Posterior vena cava (tissue), 2 donors: ENCODE measurements around the gene TIGD1. TPM values are rescaled to one million over a fixed set of nuclear protein-coding genes. Genes with fewer than 3 reads are reported as not detected.

Source experiments
- DNase-seq: peaks from one replicate; pipeline ENCODE4 v3.0.0-alpha.2; 2020; ENCODE audit warnings: low spot score
- intact Hi-C, 2 donors: fragments of 100-400 bp; cut with DNase I; formaldehyde crosslinking; loops; one replicate each; pipeline versions ENCODE4 v1.14.1 to v1.14.2; 2022 to 2023
- long read RNA-seq, 2 donors: library from polyadenylated mRNA; unstranded; transcript quantifications; one replicate each; pipeline ENCODE4 v2.0.0, GENCODE V29; 2020 to 2021
- total RNA-seq, 2 donors: library from RNA; stranded (reverse); fragmentation: NEBNext Ultra II Directional; extraction: Animal tissue kit (Norgen Biotek cat#: 25700); gene quantifications; one replicate each; pipeline ENCODE4 v1.2.1, GENCODE V29; 2021
- donor health status: DM: yes; HTN: yes; CAD: no.
- donor health status: DM: yes; HTN: yes; CAD: no.

TIGD1 gene
- total RNA-seq, result 1 to 10 TPM; 2.2 to 3.0 TPM
- long read RNA-seq, donor 1, result 0 reads
- long read RNA-seq, donor 2, partial matches to known transcripts, result 0 of 4 reads
- long read RNA-seq, donor 2, other reads (novel, unspliced or antisense), result 0 of 4 reads

DNA sequence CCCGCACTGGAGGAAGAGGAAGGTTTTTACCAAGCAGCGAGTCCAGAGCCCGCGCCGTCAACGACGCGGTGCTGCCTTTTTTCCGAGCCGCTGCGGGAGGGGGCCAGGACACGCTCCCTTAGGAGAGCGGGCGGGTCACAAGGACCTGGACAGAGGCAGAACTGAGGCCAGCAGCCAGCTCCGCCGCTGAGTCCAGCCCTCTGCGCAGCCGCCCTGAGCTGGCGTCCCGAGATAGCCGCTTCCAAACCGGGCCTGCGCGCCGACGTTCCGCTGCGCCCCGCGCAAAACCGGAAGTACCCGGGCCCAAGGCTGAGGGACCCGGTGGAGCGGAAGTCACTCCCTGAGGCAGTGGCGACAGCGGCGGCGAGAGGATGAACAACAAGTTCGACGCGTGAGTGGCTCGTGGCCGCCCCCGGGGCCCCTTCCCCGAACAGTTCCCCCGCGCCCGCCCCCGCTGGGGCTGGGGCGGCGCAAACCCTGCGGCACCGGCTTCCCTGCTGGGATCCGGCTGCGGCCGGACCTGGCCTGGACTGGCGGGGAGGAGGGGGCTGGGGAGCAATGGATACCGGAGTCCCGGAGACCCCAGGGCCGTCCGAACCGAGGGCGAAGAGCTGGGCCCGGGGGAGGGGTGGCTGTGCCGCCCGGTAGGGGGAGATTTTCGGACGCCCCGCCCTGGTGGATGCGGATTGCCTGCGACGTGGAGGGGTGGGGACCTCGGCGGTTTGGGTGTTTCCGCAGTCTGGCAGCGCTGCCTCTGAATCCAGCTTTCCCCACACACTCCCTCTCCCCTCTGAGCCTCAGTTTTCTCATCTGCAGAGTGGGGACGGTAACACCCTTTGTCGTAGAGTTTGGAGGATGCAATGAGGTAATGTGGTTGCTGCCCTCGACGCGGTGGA is at the start of gene TIGD1, which contains the start of gene EIF4E2:
TIGD1 (minus strand) TSS at position 204 of the 896 bp plus-strand sequence. CDS start 675 bp downstream, outside the sequence.
EIF4E2 (plus strand) TSS at position 336 of the 896 bp plus-strand sequence; CDS start at position 372, 36 bp downstream.
- peak; percentile 98 for DNase-seq
- intact Hi-C loops, result no loop called here

DNA sequence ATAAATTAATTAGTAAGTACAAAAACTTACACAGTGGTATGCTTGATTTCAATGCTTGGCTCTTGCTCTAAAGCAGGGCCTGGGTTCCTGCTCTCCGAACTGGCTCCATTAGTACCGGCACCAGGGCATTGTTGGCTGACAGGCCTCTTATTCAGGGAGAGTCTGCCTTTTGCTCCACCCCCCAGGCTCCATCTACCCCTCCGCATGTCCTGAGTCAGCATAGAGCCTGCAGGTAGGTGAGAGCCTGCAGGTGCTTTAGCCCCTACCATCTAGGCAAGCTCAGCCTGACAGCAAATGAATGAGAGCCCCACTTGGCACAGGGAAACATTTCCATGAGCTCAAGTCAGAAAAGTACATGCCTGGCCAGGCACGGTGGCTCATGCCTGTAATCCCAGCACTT is 47.9 kb upstream of the TIGD1 start:
- intact Hi-C loops, result no loop called here
- DNase-seq, result no peak

DNA sequence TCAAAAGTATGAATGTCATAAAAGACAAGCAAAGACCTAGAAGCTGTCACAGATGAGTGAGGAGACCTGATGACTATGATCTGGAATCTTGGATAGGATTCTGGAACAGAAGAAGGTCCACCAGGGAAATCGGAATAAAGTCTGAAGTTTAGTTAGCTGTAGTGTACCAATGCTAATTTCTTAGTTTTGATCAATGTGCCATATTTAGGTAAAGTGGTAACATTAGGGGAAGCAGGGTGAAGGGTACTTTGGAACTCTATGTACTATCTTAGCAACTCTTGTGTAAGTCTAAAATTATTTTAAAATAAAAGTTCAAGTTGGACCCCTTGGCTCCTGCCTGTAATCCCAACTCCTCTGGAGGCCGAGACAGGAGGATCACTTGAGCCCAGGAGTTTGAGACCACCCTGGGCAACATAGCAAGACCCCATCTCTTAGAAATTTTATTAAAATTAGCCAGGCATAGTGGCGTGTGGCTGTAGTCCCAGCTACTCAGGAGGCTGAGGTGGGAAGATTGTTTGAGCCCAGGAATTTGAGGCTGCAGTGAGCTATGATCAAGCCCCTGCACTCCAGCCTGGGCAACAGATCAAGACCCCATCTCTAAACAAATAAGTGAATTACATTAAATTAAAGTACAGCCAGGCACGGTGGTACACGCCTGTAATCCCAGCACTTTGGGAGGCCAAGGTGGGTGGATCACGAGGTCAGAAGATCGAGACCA is 47.2 kb upstream of the TIGD1 start:
- no peak for DNase-seq
- intact Hi-C loops, result loop anchor here in 1 of 2 donors (1.0 kb wide), 1 partner anchor 22 kb away; no protein-coding TSS in a partner anchor

DNA sequence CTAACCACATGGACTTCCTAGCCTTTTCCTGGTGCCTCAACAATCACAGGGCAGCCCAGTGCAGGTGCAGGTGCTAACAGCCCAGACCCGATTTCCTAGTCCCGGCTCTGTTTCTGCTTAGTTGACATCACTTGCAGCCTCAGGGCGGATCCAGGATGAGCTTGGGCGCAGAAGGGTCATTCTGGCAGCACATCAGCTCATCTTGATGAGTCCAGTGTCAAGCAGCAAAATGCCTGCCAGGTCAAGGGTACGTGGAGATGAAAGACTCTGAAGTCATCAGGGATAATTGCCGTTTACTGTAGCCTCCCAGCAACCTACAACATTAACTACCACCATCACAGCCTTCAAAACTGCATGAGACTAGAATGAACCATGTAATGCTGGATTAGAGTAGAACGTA is 43.6 kb upstream of the TIGD1 start:
- DNase-seq, result no peak
- intact Hi-C loops, result no loop called here

DNA sequence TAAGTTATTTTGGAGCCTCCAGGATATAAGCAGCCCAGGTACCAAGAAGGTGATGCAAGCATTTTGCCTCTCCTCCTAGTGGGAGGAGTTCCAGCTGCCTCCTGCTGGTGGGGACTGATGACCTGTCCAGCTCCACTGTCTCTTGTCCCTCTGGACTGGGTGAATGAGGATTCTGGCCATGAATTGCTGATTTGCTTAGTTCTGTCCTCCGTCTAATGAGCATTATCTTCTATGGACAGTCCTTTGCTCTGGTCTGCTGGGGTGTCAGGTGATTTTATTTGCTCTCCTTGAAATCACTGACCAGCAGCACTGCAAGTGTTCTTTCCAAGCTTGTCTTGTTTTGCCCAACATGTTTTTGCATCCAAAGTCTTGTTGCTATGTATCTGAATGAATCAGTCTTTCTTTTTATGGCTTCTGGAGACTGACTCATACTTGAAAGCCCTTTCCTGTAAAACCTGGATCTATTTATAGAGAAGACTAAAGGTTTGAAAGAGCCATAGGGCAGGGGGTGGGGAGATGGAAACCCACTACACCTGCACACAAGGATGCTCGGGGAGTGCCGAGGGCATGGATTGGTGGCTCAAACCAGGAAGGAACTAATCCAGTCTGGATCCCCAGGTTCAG is 42.5 kb upstream of the TIGD1 start:
- DNase-seq, result no peak
- intact Hi-C loops, result no loop called here

DNA sequence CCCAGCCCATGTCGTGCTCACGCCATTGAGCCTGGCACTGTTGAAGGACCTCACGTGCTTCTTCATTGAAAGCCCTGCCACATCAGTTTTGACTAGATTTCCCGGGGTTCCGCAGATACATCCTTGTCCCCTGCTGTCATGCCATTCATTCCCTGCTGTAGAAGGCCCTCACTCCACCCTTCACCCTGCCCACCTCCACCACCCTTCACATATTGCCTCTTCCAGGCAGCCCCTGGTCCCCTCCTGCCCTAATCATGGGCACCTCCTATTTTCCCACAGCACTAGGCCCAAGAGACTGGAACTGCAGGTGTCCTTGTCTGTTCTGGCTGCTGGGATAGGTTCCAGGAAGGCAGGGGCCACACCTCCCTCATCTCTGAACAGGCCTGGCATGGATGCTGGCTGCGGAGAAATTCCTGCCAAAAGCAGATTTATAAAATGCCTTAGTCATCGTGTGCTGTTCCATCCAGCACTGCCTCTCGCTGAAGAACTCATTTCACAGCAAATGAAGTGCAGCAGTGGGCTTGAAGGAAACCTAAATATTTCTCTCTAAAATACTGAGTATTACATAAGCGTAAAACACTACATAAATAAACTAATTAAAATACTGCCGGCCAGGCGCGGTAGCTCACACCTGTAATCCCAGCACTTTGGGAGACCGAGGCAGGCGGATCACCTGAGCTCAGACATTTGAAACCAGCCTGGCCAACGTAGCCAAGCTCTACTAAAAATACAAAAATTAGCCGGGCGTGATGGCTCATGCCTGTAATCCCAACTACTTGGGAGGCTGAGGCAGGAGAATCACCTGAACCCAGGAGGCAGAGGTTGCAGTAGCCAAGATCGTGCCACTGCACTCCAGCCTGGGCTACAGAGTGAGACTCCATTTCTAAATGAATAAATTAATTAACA is 38.6 kb upstream of the TIGD1 start:
- no peak for DNase-seq
- intact Hi-C loops, result loop anchor here in 1 of 2 donors (5.0 kb wide), 1 partner anchor 622 kb away; no protein-coding TSS in a partner anchor

DNA sequence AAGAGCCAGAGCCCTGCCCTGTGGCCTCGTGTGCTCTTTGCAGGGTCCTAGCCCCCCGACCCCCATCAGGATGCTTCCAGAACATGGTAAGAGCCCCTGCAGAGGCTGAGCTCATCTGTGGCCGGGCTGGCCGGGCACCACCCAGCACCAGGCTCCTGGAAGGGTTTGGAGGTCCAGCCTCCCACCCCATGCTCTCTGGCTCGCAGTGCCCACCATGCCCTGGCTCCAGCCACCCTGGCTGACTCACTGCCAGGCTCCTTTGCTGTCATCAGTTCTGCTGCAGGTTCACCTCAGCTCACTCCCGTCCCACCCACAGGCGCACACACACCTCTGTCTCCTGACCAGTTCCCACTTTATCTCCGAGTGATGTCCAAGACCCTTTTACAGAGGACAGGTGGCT is 37.7 kb upstream of the TIGD1 start:
- DNase-seq, result no peak
- intact Hi-C loops, result loop anchor here in 1 of 2 donors (5.0 kb wide), 1 partner anchor 621 kb away; no protein-coding TSS in a partner anchor

DNA sequence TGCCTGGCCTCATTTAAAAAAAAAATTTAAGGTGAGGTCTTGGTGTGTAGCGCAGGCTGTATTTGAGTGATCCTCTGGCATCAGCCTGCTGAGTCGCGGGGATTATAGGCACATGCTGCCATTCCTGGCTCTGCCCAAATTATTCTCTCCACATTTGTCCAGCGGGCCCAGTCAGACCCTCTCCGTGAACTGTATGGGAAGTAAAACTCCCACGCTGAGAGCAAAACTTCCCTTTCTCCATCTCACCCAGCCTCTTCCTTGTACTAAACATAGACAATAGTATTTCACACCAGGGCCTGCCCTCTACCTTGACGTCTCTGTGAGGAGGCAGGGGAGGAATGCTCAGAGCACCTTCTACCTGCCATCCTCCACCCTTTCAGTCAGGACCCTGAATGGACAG is 37.2 kb upstream of the TIGD1 start:
- no peak for DNase-seq
- intact Hi-C loops, result loop anchor here in 1 of 2 donors (5.0 kb wide), 1 partner anchor 620 kb away; no protein-coding TSS in a partner anchor

DNA sequence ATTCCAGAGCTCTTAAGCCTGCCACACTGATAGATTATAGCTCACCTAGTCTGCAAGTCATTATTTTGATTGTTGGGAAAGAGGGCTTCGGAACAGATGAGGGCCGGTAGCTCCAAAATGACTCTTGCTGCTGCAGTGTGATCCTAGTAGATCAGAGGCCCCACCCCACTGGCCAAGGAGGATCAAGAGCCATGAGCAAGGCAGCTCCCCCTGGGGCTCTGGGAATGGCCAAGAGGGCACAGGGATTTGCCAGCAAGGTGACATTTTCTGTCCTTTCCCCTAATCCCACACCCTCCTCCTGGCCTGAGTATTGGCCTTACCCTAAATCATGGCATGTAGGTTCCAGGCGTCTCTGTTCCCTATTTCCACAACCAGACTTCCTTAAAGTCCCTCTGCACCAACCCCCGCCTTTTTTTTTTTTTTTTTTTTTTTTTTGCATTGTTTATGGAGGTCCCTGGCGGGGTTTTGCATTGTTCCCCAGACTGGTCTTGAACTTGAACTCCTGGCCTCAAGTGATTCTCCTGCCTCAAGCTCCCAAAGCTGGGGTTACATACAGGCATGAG is 36.7 kb upstream of the TIGD1 start:
- intact Hi-C loops, result loop anchor here in 1 of 2 donors (5.0 kb wide), 1 partner anchor 620 kb away; no protein-coding TSS in a partner anchor
- no peak for DNase-seq

DNA sequence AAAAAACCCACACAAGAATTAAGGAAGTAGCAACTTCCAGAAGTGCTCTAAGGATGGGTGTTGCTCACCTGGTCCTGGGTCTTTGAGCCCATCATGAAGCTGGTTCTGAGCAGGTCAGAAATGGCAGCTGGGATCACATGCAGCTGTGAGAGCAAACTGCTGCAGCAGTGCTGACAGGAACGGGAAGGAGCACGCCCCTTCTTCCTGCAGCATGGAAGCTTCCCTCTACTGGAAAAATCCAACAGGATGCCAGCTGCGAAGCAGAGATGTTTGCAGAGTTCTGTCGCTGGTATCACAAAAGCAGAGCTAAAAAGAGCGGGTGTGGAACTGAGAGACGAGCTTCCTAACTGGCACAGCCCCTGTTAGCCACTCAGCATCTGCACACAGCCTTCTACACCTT is 33.9 kb upstream of the TIGD1 start:
- intact Hi-C loops, result no loop called here
- DNase-seq, result no peak

DNA sequence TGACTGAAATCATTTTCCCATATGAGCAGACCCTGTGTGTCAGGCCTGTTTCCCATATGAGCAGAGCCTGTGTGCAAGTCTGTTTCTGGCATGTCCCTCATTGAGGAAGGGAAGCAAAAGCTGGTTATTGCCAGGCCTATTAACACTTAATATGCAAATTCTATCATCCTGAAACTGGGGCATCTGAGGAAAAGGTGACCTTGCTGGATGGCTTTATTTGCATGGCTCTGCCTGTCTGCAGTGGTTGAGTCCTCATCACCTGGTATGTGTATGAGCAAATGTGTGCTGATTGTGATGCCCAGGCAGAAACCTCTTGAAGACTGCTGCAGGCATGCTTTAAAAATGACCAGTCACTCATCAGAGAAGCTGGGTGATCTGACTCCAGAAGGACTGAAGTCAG is 31.4 kb upstream of the TIGD1 start:
- intact Hi-C loops, result no loop called here
- no peak for DNase-seq

DNA sequence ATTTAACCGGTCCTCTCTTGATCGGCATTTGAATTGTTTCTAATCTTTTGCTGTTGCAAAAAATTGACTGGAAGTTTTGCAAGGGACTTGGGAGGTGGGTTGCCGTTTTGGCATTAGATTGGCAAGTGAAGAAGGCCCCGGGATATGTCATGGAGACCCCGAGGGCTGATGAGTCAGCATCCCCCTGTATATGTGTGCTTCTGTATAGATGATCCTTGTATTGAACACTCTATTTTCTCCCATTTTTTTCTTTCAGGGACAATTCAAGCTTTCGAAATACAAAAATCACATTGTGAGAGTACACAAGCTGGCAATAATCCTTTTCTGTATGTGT is 30.3 kb upstream of the TIGD1 start:
- no peak for DNase-seq
- intact Hi-C loops, result no loop called here

DNA sequence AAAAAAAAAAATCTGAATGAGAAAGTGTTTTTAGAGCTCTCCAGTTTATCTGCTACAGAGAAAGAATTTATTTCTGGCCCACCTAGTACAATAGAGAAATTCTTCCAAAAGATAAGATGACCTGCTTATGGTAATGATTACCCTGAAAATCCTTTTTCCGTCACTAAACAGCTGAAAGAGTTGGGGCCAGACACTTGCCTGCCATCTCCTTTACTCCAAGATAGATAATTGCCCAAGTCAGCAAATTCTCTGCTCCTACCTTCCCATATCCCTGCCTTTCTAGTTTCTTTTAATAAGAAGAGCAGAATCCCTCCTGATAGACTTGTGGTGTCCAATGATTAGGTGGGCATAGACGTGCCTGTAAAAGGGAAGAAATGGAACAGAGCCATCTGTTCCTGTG is 28.3 kb upstream of the TIGD1 start:
- DNase-seq, result no peak
- intact Hi-C loops, result no loop called here

DNA sequence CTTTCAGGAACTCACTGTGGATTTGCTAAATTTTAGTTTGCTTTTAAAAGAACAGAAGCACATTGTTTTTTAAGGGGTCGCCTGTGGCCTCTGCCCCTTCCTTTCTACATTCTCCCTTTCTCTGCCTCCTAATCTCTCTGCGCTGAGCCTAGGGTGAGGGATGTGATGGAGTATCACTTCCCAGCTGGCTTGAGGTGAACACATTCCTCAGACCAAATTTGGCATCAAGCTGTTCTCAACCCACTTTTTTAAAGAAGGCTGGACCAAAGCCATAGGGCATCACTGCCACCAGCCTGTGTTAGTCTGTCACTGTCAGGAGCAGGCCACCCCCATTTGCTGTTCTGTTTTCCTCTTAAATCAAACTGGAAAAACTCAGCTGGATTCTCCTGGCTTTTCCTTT is 27.5 kb upstream of the TIGD1 start:
- intact Hi-C loops, result no loop called here

DNA sequence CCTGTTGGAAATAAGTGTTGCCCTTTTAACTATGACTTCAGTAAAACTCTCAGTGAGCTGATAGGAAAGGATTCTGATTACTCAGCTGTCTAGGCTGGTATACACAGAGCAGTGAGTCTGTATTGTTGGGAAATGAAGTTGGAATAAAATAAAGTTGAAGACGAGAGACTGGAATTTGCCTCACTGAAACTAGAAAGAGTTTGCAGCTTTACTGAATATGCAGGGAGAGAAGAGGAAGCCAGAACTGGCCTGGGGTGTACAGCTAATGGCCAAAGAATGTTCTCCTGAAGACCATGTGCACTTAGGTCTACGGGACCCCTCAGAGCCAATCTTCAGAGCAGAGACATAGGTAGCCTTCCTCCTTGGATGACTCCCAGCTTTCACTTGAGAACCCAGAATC is 26.6 kb upstream of the TIGD1 start:
- intact Hi-C loops, result no loop called here
- DNase-seq, result no peak

More for the DNA sequence above, 27.5 kb upstream of the TIGD1 start:
- no peak for DNase-seq

DNA sequence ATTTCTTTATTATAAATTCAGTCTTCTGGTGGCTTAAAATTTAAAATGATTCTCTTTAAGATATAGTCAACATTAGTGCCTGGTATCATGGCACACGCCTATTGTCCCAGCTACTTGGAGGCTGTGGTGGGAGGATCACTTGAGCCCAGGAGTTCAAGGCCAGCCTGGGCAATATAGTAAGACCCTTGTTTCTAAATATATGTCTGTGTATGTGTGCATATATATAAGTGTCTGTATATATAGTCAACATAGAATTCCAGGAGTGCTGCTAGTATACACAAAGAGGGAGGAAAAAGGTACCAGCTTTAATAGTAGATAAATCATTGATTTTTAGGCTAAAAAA is 25.0 kb upstream of the TIGD1 start:
- intact Hi-C loops, result loop anchor here in 1 of 2 donors (1.0 kb wide), 1 partner anchor 22 kb away; no protein-coding TSS in a partner anchor
- no peak for DNase-seq

DNA sequence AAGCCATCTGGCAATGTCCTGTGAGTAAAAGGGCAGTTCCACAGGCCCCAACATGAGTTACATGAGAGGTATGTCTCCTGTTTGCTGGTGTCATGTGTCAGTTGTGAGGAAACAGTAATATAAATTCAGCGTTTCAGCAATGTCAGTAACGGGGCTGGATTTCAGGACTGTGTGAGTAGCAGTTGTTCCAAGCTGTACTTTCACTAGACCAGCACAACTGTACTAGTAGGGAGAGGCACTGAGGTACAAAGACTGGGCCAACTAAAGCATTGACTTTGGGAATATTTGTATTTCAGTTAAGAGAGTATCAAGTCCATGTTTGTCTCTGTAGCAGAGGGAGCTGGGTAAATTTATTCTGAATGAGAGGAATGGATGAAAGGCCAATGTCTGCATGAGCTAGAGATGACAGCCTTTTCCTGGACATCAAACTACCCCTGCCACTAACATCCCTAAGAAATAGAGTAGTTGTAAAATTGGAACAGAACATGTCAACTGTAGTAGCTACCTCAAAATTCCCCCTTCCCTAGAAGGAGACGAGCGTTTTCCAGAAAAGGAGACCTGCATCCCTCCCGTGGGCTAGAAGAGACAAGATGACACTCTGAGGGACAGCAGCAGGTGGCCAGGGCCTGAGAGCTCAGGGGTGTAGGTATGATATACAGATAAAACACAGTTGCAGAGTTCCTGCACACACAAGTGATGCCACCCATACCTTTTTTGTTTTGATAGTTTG is 24.5 kb upstream of the TIGD1 start:
- intact Hi-C loops, result loop anchor here in 1 of 2 donors (1.0 kb wide), 1 partner anchor 22 kb away; no protein-coding TSS in a partner anchor
- no peak for DNase-seq
